ENCODE measurements around the gene INPP5A. TPM values are rescaled to one million over a fixed set of nuclear protein-coding genes. Genes with fewer than 3 reads are reported as not detected.

The INPP5A gene
- total and polyA plus RNA-seq, 2 of the 13 experiments (the other 11 are each of a cell fraction or from before 2014, with no cell fraction given): 17.5 to 37.9 TPM

GRCh38 chr10:132579027-132579859 is 41.7 kb downstream of the INPP5A start:
- no peaks in the 10 kb centered on the region for H3K36me3 ChIP-seq (replicated peaks in 1 of 2; ENCODE audit: control insufficient read depth in 1 of 2, insufficient read depth in 2 of 2, low read length in 2 of 2)
- ChIA-PET POLR2A (no interaction called here), CTCF (ENCODE audit: low intra/inter-chr PET ratio, low total read pairs) (no interaction called here)
- WGBS (ENCODE audit: low lambda C conversion rate): 97% methylated on average over 27 of the region's 29 CpGs
- H3K9ac ChIP-seq (ENCODE audit: insufficient read depth, low read depth, low read length): no peak overlapping the region
- no peaks in the 10 kb centered on the region for H3K9me3 ChIP-seq (ENCODE audit: low read length)
- TF ChIP-seq HOXA3 (CRISPR knock-in tag; IDR thresholded peaks at IDR 0.05): no peak
- no peak for TF ChIP-seq KAT2B (IDR thresholded peaks at IDR 0.05; ENCODE audit: borderline replicate concordance, low read depth, low read length)
- no peak for TF ChIP-seq ZBTB43 (CRISPR knock-in tag; conservative IDR thresholded peaks at IDR 0.05)
- no peak for TF ChIP-seq ZNF580 (CRISPR knock-in tag; IDR thresholded peaks at IDR 0.05; ENCODE audit: borderline replicate concordance, low read depth)
- TF ChIP-seq U2AF2 (IDR thresholded peaks at IDR 0.05; ENCODE audit: low read depth, low read length): no peak
- TF ChIP-seq MED8 (CRISPR knock-in tag; IDR thresholded peaks at IDR 0.05; ENCODE audit: insufficient replicate concordance): no peak
- no peak for TF ChIP-seq RBM22 (optimal IDR thresholded peaks at IDR 0.05; ENCODE audit: low read length)
- TF ChIP-seq IKZF1 (IDR thresholded peaks at IDR 0.05): no peak
- TF ChIP-seq ZNF296 (CRISPR knock-in tag; conservative IDR thresholded peaks at IDR 0.05): no peak
- TF ChIP-seq ZNF12 (CRISPR knock-in tag; IDR thresholded peaks at IDR 0.05): no peak
- TF ChIP-seq PTBP1 (IDR thresholded peaks at IDR 0.05; ENCODE audit: low read depth, low read length, poor library complexity, severe bottlenecking): no peak
- TF ChIP-seq ZMYM4 (CRISPR knock-in tag; IDR thresholded peaks at IDR 0.05): no peak
- TF ChIP-seq ZNF788 (CRISPR knock-in tag; IDR thresholded peaks at IDR 0.05; ENCODE audit: borderline replicate concordance): no peak
- in situ Hi-C loops (cut with HindIII; ENCODE audit: extremely low pct_ligation_motif_present, low pct_unique_long_range_greater_than_20kb): loop anchor here (5.0 kb wide), 1 partner anchor 122 kb away; no protein-coding TSS in a partner anchor
- H4K20me1 ChIP-seq (ENCODE audit: insufficient read depth, low read length): peaks cover 7% of the 10 kb centered on the region; the same call in 1 of the 2 replicates
- no peak for DNase-seq (ENCODE audit: low spot score)
- H3K4me2 ChIP-seq (ENCODE audit: low read depth, low read length): no peak overlapping the region
- H3K4me3 ChIP-seq (replicated peaks in 1 of 3; ENCODE audit: insufficient read depth in 1 of 3, low read depth in 2 of 3, low read length in 3 of 3): no peak overlapping the region
- H3K27ac ChIP-seq (ENCODE audit: extremely low read length, insufficient read depth, low read length): no peak overlapping the region
- no TSS peak for BruUV-seq (replicated peaks)
- H2AFZ ChIP-seq (ENCODE audit: low read length): no peak overlapping the region
- no peak for ATAC-seq
- H3K79me2 ChIP-seq (ENCODE audit: insufficient read depth, low read length): peaks cover 5% of the 10 kb centered on the region
- intact Hi-C loops (cut with micrococcal nuclease; ENCODE audit: unreplicated experiment): loop anchor here (5.0 kb wide), 1 partner anchor 42 kb away; the partner anchor contains the start of gene INPP5A
- peaks cover 28% of the 10 kb centered on the region for H3K4me1 ChIP-seq (ENCODE audit: insufficient read depth, low read length)
- FAIRE-seq: no peak
- H3K27me3 ChIP-seq (ENCODE audit: control insufficient read depth in 1 of 2, insufficient read depth in 2 of 2, low read length in 2 of 2): no peaks in the 10 kb centered on the region

All from HepG2 (cell line).